DOHH2 (cell line): Measurements from ENCODE around the gene SIT1.

Source experiments
- H3F3A ChIP-seq: fragments of 200-600 bp; sonication (generic), shearing (Covaris generic); 2 replicates; pipeline ENCODE4 v1.6.0; 2016; ENCODE audit warnings: antibody characterized with exemption, mild to moderate bottlenecking; ENCODE audit not compliant: control insufficient read depth, insufficient read depth
- H3K27ac ChIP-seq: fragments of 200-600 bp; sonication (generic); 2 replicates; pipeline ENCODE4 v1.5.1; 2014; ENCODE audit warnings: low read depth, mild to moderate bottlenecking, low read length, moderate library complexity
- H3K27me3 ChIP-seq: fragments of 200-600 bp; sonication (generic); 2 replicates; pipeline ENCODE4 v1.6.1; 2014; ENCODE audit warnings: mild to moderate bottlenecking, low read length, mixed read lengths; ENCODE audit not compliant: control insufficient read depth
- H3K36me3 ChIP-seq: fragments of 200-600 bp; sonication (generic); 2 replicates; pipeline ENCODE4 v1.6.1; 2014; ENCODE audit warnings: mild to moderate bottlenecking, low read length, moderate library complexity, mixed read lengths; ENCODE audit not compliant: control insufficient read depth
- H3K4me1 ChIP-seq: fragments of 200-600 bp; sonication (generic); 2 replicates; pipeline ENCODE4 v1.6.1; 2014; ENCODE audit warnings: mild to moderate bottlenecking, low read length, mixed read lengths; ENCODE audit not compliant: control insufficient read depth
- H3K4me2 ChIP-seq: fragments of 200-600 bp; sonication (generic); 2 replicates; pipeline ENCODE4 v1.6.0; 2014; ENCODE audit warnings: mild to moderate bottlenecking, low read length, moderate library complexity
- H3K4me3 ChIP-seq: fragments of 200-600 bp; sonication (generic); 2 replicates; pipeline ENCODE4 v1.5.1; 2014; ENCODE audit warnings: mild to moderate bottlenecking, low read length, mixed read lengths
- H3K79me2 ChIP-seq: fragments of 200-600 bp; sonication (generic); 2 replicates; pipeline ENCODE4 v1.6.1; 2014; ENCODE audit warnings: mild to moderate bottlenecking, low read length, mixed read lengths; ENCODE audit not compliant: control insufficient read depth
- H3K9me2 ChIP-seq: fragments of 200-600 bp; sonication (generic); replicated peaks from 2 replicates; pipeline ENCODE4 v1.6.1; 2014; ENCODE audit warnings: mild to moderate bottlenecking, low read length, mixed read lengths; ENCODE audit not compliant: control insufficient read depth
- H3K9me3 ChIP-seq: fragments of 200-600 bp; sonication (generic); 2 replicates; pipeline ENCODE4 v1.6.1; 2014; ENCODE audit warnings: antibody characterized with exemption, low read length, mixed read lengths; ENCODE audit not compliant: control insufficient read depth, insufficient read depth
- H4K20me1 ChIP-seq: fragments of 200-600 bp; sonication (generic); 2 replicates; pipeline ENCODE4 v1.6.0; 2014; ENCODE audit warnings: low read depth, mild to moderate bottlenecking, antibody characterized with exemption, low read length, moderate library complexity; ENCODE audit not compliant: control insufficient read depth, insufficient read depth
- EZH2phosphoT487 ChIP-seq: fragments of 200-600 bp; sonication (generic); IDR thresholded peaks from 2 replicates; pipeline ENCODE4 v1.6.1; 2017; ENCODE audit warnings: borderline replicate concordance, mild to moderate bottlenecking, antibody characterized with exemption, low read length, moderate library complexity, mixed read lengths
- TF ChIP-seq, protein P1 (sequence below): fragments of 200-600 bp; sonication (generic); IDR thresholded peaks from one replicate; pipeline ENCODE4 v1.5.1; 2014; ENCODE audit warnings: antibody characterized with exemption, mild to moderate bottlenecking, low read depth, low read length; ENCODE audit not compliant: poor library complexity, severe bottlenecking

The SIT1 gene

DNA sequence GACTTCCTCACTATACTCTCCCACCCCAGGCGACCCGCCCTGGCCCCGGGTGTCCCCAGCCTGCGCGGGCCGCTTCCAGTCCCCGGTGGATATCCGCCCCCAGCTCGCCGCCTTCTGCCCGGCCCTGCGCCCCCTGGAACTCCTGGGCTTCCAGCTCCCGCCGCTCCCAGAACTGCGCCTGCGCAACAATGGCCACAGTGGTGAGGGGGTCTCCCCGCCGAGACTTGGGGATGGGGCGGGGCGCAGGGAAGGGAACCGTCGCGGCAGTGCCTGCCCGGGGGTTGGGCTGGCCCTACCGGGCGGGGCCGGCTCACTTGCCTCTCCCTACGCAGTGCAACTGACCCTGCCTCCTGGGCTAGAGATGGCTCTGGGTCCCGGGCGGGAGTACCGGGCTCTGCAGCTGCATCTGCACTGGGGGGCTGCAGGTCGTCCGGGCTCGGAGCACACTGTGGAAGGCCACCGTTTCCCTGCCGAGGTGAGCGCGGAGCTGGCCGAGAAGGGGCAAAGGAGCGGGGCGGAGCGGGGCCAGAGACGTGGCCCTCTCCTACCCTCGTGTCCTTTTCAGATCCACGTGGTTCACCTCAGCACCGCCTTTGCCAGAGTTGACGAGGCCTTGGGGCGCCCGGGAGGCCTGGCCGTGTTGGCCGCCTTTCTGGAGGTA lies 25.1 kb upstream of the SIT1 start:
- H3K4me1 ChIP-seq: peaks cover 12% of the 10 kb centered on the region
- no peaks in the 10 kb centered on the region for H3K9me2 ChIP-seq
- H4K20me1 ChIP-seq: no peaks in the 10 kb centered on the region
- no peak overlapping the region for H3K4me3 ChIP-seq
- no peaks in the 10 kb centered on the region for H3K79me2 ChIP-seq
- H3K36me3 ChIP-seq: no peaks in the 10 kb centered on the region
- H3K27ac ChIP-seq: no peak overlapping the region
- H3K4me2 ChIP-seq: no peak overlapping the region
- peaks cover 6% of the 10 kb centered on the region; the same call in 1 of the 2 replicates for H3K27me3 ChIP-seq
- H3F3A ChIP-seq: no peaks in the 10 kb centered on the region
- H3K9me3 ChIP-seq: no peaks in the 10 kb centered on the region
- TF ChIP-seq, protein P1, sequence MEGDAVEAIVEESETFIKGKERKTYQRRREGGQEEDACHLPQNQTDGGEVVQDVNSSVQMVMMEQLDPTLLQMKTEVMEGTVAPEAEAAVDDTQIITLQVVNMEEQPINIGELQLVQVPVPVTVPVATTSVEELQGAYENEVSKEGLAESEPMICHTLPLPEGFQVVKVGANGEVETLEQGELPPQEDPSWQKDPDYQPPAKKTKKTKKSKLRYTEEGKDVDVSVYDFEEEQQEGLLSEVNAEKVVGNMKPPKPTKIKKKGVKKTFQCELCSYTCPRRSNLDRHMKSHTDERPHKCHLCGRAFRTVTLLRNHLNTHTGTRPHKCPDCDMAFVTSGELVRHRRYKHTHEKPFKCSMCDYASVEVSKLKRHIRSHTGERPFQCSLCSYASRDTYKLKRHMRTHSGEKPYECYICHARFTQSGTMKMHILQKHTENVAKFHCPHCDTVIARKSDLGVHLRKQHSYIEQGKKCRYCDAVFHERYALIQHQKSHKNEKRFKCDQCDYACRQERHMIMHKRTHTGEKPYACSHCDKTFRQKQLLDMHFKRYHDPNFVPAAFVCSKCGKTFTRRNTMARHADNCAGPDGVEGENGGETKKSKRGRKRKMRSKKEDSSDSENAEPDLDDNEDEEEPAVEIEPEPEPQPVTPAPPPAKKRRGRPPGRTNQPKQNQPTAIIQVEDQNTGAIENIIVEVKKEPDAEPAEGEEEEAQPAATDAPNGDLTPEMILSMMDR: no peak
- TF ChIP-seq EZH2phosphoT487: no peak

DNA sequence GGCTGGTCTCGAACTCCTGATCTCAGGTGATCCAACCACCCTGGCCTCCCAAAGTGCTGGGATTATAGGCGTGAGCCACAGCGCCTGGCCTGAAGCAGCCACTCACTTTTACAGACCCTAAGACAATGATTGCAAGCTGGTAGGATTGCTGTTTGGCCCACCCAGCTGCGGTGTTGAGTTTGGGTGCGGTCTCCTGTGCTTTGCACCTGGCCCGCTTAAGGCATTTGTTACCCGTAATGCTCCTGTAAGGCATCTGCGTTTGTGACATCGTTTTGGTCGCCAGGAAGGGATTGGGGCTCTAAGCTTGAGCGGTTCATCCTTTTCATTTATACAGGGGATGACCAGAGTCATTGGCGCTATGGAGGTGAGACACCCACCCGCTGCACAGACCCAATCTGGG lies 24.5 kb upstream of the SIT1 start:
- no peaks in the 10 kb centered on the region for H3K79me2 ChIP-seq
- no peaks in the 10 kb centered on the region for H4K20me1 ChIP-seq
- H3F3A ChIP-seq: no peaks in the 10 kb centered on the region
- no peaks in the 10 kb centered on the region for H3K9me3 ChIP-seq
- H3K4me1 ChIP-seq: peaks cover 6% of the 10 kb centered on the region
- no peaks in the 10 kb centered on the region for H3K36me3 ChIP-seq
- no peak overlapping the region for H3K4me3 ChIP-seq
- TF ChIP-seq, protein P1: no peak
- TF ChIP-seq EZH2phosphoT487: no peak
- H3K9me2 ChIP-seq: no peaks in the 10 kb centered on the region
- H3K27ac ChIP-seq: no peak overlapping the region
- peaks cover 6% of the 10 kb centered on the region; the same call in 1 of the 2 replicates for H3K27me3 ChIP-seq
- no peak overlapping the region for H3K4me2 ChIP-seq

DNA sequence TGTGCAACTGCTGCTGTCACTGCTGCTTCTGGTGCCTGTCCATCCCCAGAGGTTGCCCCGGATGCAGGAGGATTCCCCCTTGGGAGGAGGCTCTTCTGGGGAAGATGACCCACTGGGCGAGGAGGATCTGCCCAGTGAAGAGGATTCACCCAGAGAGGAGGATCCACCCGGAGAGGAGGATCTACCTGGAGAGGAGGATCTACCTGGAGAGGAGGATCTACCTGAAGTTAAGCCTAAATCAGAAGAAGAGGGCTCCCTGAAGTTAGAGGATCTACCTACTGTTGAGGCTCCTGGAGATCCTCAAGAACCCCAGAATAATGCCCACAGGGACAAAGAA lies 23.3 kb upstream of the SIT1 start:
- H3K4me2 ChIP-seq: no peak overlapping the region
- H3K9me2 ChIP-seq: no peaks in the 10 kb centered on the region
- peaks cover 6% of the 10 kb centered on the region; the same call in 1 of the 2 replicates for H3K27me3 ChIP-seq
- H3F3A ChIP-seq: no peaks in the 10 kb centered on the region
- H4K20me1 ChIP-seq: no peaks in the 10 kb centered on the region
- no peak for TF ChIP-seq EZH2phosphoT487
- TF ChIP-seq, protein P1: no peak
- no peaks in the 10 kb centered on the region for H3K4me1 ChIP-seq
- no peak overlapping the region for H3K4me3 ChIP-seq
- H3K36me3 ChIP-seq: no peaks in the 10 kb centered on the region
- no peaks in the 10 kb centered on the region for H3K79me2 ChIP-seq
- H3K27ac ChIP-seq: no peak overlapping the region
- H3K9me3 ChIP-seq: no peaks in the 10 kb centered on the region
